DMS153 treated with DMSO at 0.1 percent for 48 hours (cell line): Measurements from ENCODE around the gene CNOT2.

Source experiments
- DNase-seq: peaks from one replicate; lab custom pipeline; 2025; ENCODE audit not compliant: unreplicated experiment; lab: John Stamatoyannopoulos, UW

The CNOT2 gene

GRCh38 chr12:70242695-70243509, at the start of gene CNOT2:
TSS of gene CNOT2 (plus strand) at chr12:70243433. CDS start at chr12:70278227, 34,794 bp downstream.
- peak; percentile 64 for DNase-seq

GRCh38 chr12:70194076-70194475, 49.2 kb upstream of the CNOT2 start:
- no peak for DNase-seq

GRCh38 chr12:70196811-70197281, 46.4 kb upstream of the CNOT2 start:
- DNase-seq: no peak

- DNase-seq: no peak
Observed at GRCh38 chr12:70197345-70197744, 45.9 kb upstream of the CNOT2 start.

- no peak for DNase-seq
Observed at GRCh38 chr12:70213707-70214106, 29.5 kb upstream of the CNOT2 start.

GRCh38 chr12:70214972-70215617, 28.1 kb upstream of the CNOT2 start:
- no peak for DNase-seq

- no peak for DNase-seq
Observed at GRCh38 chr12:70217416-70217815, 25.8 kb upstream of the CNOT2 start.

GRCh38 chr12:70221626-70222025, 21.6 kb upstream of the CNOT2 start:
- DNase-seq: no peak

GRCh38 chr12:70227911-70228310, 15.3 kb upstream of the CNOT2 start:
- DNase-seq: no peak

GRCh38 chr12:70230934-70231606, 12.2 kb upstream of the CNOT2 start:
- no peak for DNase-seq

- no peak for DNase-seq
Observed at GRCh38 chr12:70236990-70237389, 6.2 kb upstream of the CNOT2 start.

- DNase-seq: no peak
Observed at GRCh38 chr12:70240673-70241072, 2.6 kb upstream of the CNOT2 start.

GRCh38 chr12:70241845-70242244, 1.4 kb upstream of the CNOT2 start:
- no peak for DNase-seq

GRCh38 chr12:70243510-70244371, 508 bp downstream of the CNOT2 start:
- peak; percentile 20 for DNase-seq

- no peak for DNase-seq
Observed at GRCh38 chr12:70244409-70244808, 1.2 kb downstream of the CNOT2 start.

GRCh38 chr12:70245458-70245857, 2.2 kb downstream of the CNOT2 start:
- no peak for DNase-seq

- no peak for DNase-seq
Observed at GRCh38 chr12:70246580-70246979, 3.3 kb downstream of the CNOT2 start.

GRCh38 chr12:70247653-70248199, 4.5 kb downstream of the CNOT2 start:
- no peak for DNase-seq

- DNase-seq: no peak
Observed at GRCh38 chr12:70248876-70249275, 5.6 kb downstream of the CNOT2 start.

- DNase-seq: no peak
Observed at GRCh38 chr12:70249903-70250302, 6.7 kb downstream of the CNOT2 start.

- DNase-seq: no peak
Observed at GRCh38 chr12:70251226-70251625, 8.0 kb downstream of the CNOT2 start.
